ENCODE data around the gene ONECUT2. TPM values are rescaled to one million over a fixed set of nuclear protein-coding genes. Genes with fewer than 3 reads are reported as not detected.

ONECUT2 gene
- total and polyA plus RNA-seq, 2 experiments from 2014 or later, result 0.82 to 1.7 TPM

DNA sequence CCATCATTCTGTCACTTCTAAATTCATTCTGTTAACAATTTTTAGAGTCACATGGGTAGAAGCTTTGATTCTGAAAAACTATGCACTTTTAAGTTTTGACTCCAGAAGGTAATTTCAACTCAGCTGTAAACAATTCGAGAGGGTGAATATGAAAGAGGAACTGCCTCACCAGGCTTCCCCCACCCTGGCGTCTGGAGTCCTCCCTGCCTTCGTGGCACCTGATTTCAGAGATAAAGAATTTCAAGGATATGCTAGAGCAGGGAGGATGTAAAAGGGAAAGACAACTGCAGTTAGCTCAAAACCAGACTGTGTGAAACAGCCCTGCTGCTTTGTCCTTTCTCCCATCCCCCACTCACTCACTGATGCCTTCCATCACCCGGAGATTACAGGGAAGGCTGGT lies 40.7 kb downstream of the ONECUT2 start:
- H3K27me3 Mint-ChIP-seq (ENCODE audit: insufficient read depth, low read depth, poor library complexity), result no peaks in the 10 kb centered on the region
- H3K4me2 ChIP-seq, result no peak overlapping the region
- peaks cover 10% of the 10 kb centered on the region for H3K4me1 Mint-ChIP-seq

DNA sequence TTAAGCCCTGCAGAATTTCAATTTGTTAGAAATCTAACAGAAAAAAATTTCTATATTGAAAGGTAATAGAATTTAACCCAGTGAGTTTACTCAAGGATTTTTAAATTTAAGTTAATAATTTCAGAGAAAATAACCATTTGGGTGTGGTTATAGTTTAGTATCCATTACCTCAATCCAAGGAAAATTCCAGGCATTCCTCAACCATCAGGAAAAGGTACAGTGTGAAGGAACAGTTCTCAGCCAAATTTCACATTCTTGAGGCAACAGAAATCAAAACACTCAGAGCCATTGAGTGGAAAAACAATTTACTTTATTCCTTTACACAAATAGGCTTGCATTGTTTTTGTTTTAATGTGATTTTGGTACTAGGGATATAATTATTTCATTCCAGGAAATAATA lies 45.6 kb downstream of the ONECUT2 start:
- no peaks in the 10 kb centered on the region; the same call in 1 of the 2 replicates for H4K20me1 ChIP-seq (replicated peaks; ENCODE audit: insufficient read depth)
- H3K4me1 ChIP-seq (ENCODE audit: insufficient read depth), result no peaks in the 10 kb centered on the region
- H2AFZ ChIP-seq, result no peak overlapping the region
- H3K36me3 Mint-ChIP-seq (ENCODE audit: low read depth), result no peaks in the 10 kb centered on the region
- DNase-seq (ENCODE audit: low spot score), result peak; percentile 40
- no peaks in the 10 kb centered on the region for H3K79me2 ChIP-seq (replicated peaks; ENCODE audit: insufficient read depth)
- H3K4me2 ChIP-seq, result no peak overlapping the region
- no peaks in the 10 kb centered on the region for H3K36me3 ChIP-seq (ENCODE audit: insufficient read depth)
- H3K9me2 ChIP-seq (ENCODE audit: insufficient read depth), result no peaks in the 10 kb centered on the region
- no peaks in the 10 kb centered on the region for H3K9me3 Mint-ChIP-seq
- H3K4me1 Mint-ChIP-seq, result peaks cover 9% of the 10 kb centered on the region
- H3K4me3 Mint-ChIP-seq, result no peak overlapping the region
- H3K27ac ChIP-seq (ENCODE audit: low read depth), result no peak overlapping the region
- H3K27me3 Mint-ChIP-seq (ENCODE audit: insufficient read depth, low read depth, poor library complexity), result no peaks in the 10 kb centered on the region
- no peak overlapping the region for H3K27ac Mint-ChIP-seq
- no peaks in the 10 kb centered on the region for H3K27me3 ChIP-seq (ENCODE audit: insufficient read depth)
- no peak overlapping the region for H3K4me3 ChIP-seq
- no peak for ATAC-seq
- no peaks in the 10 kb centered on the region for H3F3A ChIP-seq (replicated peaks; ENCODE audit: low read depth)
- TF ChIP-seq, protein P1, sequence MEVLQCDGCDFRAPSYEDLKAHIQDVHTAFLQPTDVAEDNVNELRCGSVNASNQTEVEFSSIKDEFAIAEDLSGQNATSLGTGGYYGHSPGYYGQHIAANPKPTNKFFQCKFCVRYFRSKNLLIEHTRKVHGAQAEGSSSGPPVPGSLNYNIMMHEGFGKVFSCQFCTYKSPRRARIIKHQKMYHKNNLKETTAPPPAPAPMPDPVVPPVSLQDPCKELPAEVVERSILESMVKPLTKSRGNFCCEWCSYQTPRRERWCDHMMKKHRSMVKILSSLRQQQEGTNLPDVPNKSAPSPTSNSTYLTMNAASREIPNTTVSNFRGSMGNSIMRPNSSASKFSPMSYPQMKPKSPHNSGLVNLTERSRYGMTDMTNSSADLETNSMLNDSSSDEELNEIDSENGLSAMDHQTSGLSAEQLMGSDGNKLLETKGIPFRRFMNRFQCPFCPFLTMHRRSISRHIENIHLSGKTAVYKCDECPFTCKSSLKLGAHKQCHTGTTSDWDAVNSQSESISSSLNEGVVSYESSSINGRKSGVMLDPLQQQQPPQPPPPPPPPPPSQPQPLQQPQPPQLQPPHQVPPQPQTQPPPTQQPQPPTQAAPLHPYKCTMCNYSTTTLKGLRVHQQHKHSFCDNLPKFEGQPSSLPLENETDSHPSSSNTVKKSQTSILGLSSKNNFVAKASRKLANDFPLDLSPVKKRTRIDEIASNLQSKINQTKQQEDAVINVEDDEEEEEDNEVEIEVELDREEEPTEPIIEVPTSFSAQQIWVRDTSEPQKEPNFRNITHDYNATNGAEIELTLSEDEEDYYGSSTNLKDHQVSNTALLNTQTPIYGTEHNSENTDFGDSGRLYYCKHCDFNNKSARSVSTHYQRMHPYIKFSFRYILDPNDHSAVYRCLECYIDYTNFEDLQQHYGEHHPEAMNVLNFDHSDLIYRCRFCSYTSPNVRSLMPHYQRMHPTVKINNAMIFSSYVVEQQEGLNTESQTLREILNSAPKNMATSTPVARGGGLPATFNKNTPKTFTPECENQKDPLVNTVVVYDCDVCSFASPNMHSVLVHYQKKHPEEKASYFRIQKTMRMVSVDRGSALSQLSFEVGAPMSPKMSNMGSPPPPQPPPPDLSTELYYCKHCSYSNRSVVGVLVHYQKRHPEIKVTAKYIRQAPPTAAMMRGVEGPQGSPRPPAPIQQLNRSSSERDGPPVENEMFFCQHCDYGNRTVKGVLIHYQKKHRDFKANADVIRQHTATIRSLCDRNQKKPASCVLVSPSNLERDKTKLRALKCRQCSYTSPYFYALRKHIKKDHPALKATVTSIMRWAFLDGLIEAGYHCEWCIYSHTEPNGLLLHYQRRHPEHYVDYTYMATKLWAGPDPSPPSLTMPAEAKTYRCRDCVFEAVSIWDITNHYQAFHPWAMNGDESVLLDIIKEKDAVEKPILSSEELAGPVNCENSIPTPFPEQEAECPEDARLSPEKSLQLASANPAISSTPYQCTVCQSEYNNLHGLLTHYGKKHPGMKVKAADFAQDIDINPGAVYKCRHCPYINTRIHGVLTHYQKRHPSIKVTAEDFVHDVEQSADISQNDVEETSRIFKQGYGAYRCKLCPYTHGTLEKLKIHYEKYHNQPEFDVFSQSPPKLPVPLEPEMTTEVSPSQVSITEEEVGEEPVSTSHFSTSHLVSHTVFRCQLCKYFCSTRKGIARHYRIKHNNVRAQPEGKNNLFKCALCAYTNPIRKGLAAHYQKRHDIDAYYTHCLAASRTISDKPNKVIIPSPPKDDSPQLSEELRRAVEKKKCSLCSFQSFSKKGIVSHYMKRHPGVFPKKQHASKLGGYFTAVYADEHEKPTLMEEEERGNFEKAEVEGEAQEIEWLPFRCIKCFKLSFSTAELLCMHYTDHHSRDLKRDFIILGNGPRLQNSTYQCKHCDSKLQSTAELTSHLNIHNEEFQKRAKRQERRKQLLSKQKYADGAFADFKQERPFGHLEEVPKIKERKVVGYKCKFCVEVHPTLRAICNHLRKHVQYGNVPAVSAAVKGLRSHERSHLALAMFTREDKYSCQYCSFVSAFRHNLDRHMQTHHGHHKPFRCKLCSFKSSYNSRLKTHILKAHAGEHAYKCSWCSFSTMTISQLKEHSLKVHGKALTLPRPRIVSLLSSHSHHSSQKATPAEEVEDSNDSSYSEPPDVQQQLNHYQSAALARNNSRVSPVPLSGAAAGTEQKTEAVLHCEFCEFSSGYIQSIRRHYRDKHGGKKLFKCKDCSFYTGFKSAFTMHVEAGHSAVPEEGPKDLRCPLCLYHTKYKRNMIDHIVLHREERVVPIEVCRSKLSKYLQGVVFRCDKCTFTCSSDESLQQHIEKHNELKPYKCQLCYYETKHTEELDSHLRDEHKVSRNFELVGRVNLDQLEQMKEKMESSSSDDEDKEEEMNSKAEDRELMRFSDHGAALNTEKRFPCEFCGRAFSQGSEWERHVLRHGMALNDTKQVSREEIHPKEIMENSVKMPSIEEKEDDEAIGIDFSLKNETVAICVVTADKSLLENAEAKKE (CRISPR knock-in tag; IDR thresholded peaks at IDR 0.05), result no peak

More for the DNA sequence above, 40.7 kb downstream of the ONECUT2 start:
- Histone ChIP-seq H2AFZ (no peak overlapping the region), H3K36me3 (ENCODE audit: insufficient read depth) (no peaks in the 10 kb centered on the region), H3K27me3 (ENCODE audit: insufficient read depth) (no peaks in the 10 kb centered on the region), H3K4me3 (no peak overlapping the region), H3K9me2 (ENCODE audit: insufficient read depth) (no peaks in the 10 kb centered on the region), H3K79me2 (replicated peaks; ENCODE audit: insufficient read depth) (no peaks in the 10 kb centered on the region), H3K27ac (ENCODE audit: low read depth) (no peak overlapping the region), H4K20me1 (replicated peaks; ENCODE audit: insufficient read depth) (no peaks in the 10 kb centered on the region; the same call in 1 of the 2 replicates), H3F3A (replicated peaks; ENCODE audit: low read depth) (no peaks in the 10 kb centered on the region), H3K4me1 (ENCODE audit: insufficient read depth) (no peaks in the 10 kb centered on the region)
- H3K27ac Mint-ChIP-seq, result no peak overlapping the region
- TF ChIP-seq, protein P1 (CRISPR knock-in tag; IDR thresholded peaks at IDR 0.05), result no peak
- ATAC-seq, result no peak
- H3K4me3 Mint-ChIP-seq, result no peak overlapping the region
- DNase-seq (ENCODE audit: low spot score), result no peak
- H3K9me3 Mint-ChIP-seq, result no peaks in the 10 kb centered on the region
- no peaks in the 10 kb centered on the region for H3K36me3 Mint-ChIP-seq (ENCODE audit: low read depth)
